Measurements from ENCODE around the gene LRRIQ1. TPM values are rescaled to one million over a fixed set of nuclear protein-coding genes. Genes with fewer than 3 reads are reported as not detected.

Gene LRRIQ1
- total and polyA plus RNA-seq, 2 donors (not counting 1 experiment from before 2014, with no cell fraction given) = not detected

DNA sequence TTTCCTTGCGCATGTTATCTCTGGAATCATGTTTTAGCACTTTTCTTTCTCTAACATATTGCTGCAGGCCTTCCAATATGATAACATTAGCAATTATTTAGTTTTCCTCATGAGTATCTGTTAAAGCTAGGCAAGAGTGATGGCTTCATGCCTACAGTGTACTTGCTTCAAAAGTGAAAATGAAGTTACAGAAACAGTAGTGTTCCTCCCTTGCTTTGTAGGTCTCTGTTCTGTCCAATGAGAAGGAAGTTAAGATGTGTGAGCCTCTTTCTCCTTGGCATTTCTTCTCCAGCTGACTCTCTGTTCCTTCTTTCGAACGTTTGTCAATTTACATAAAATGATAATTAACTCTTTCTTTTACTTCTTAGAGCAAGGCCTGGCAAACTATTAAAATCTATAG is 22.2 kb downstream of the LRRIQ1 start:
- Histone ChIP-seq H3K79me2 (ENCODE audit: control insufficient read depth, insufficient read depth, low read length) (no peaks in the 10 kb centered on the region), H3K4me3 (ENCODE audit: control extremely low read depth in 1 of 5, extremely low read depth in 1 of 5, insufficient read depth in 1 of 5, low read depth in 2 of 5, low read length in 4 of 5) (no peak overlapping the region), H3K4me2 (replicated peaks; ENCODE audit: low read depth, low read length, poor library complexity, severe bottlenecking) (peak overlapping the region; percentile 18), H3K36me3 (replicated peaks in 1 of 2; ENCODE audit: control extremely low read depth in 1 of 2, control insufficient read depth in 1 of 2, extremely low read depth in 1 of 2, insufficient read depth in 2 of 2, low read length in 1 of 2) (no peaks in the 10 kb centered on the region), H3K27ac (ENCODE audit: low read length in 2 of 2) (no peak overlapping the region), H3K4me1 (ENCODE audit: control insufficient read depth in 2 of 2, insufficient read depth in 2 of 2, low read length in 2 of 2) (peaks cover 0 to 27% of the 10 kb centered on the region in 2 donors), H3K27me3 (replicated peaks in 1 of 4; ENCODE audit: control extremely low read depth in 1 of 4, control insufficient read depth in 3 of 4, insufficient read depth in 4 of 4, low read length in 3 of 4) (no peaks in the 10 kb centered on the region), H3K9me3 (ENCODE audit: control extremely low read depth in 1 of 3, control insufficient read depth in 2 of 3, insufficient read depth in 1 of 3, low read length in 2 of 3) (no peaks in the 10 kb centered on the region), H4K20me1 (ENCODE audit: control insufficient read depth, insufficient read depth, low read length, poor library complexity, severe bottlenecking) (no peaks in the 10 kb centered on the region), H3K9ac (ENCODE audit: low read length) (no peak overlapping the region), H2AFZ (ENCODE audit: insufficient read depth, low read depth, low read length, poor library complexity, severe bottlenecking) (peak overlapping the region; percentile 14)
- DNase-seq (peak; percentile 4), ATAC-seq (ENCODE audit: low read depth) (no peak)
- intact Hi-C loops (cut with micrococcal nuclease) = no loop called here
- CTCF ChIA-PET = interaction anchor here (1.0 to 2.6 kb wide), 4 partner anchors 9 to 186 kb away, joined by 3 to 7 read pairs (median 4); no protein-coding TSS in a partner anchor
- H3K9me3 Mint-ChIP-seq (ENCODE audit: insufficient read depth) = no peaks in the 10 kb centered on the region
- no peak overlapping the region for H3K27ac Mint-ChIP-seq
- no peak overlapping the region for H3K4me3 Mint-ChIP-seq
- POLR2A ChIA-PET = no interaction called here
- peaks cover 21% of the 10 kb centered on the region for H3K4me1 Mint-ChIP-seq
- WGBS (ENCODE audit: insufficient coverage) = no CpG with 5 or more reads among the region's 3 CpGs
- TF ChIP-seq, protein P1, sequence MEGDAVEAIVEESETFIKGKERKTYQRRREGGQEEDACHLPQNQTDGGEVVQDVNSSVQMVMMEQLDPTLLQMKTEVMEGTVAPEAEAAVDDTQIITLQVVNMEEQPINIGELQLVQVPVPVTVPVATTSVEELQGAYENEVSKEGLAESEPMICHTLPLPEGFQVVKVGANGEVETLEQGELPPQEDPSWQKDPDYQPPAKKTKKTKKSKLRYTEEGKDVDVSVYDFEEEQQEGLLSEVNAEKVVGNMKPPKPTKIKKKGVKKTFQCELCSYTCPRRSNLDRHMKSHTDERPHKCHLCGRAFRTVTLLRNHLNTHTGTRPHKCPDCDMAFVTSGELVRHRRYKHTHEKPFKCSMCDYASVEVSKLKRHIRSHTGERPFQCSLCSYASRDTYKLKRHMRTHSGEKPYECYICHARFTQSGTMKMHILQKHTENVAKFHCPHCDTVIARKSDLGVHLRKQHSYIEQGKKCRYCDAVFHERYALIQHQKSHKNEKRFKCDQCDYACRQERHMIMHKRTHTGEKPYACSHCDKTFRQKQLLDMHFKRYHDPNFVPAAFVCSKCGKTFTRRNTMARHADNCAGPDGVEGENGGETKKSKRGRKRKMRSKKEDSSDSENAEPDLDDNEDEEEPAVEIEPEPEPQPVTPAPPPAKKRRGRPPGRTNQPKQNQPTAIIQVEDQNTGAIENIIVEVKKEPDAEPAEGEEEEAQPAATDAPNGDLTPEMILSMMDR (IDR thresholded peaks at IDR 0.05) = no peak
- no peak for TF ChIP-seq EZH2 (IDR thresholded peaks at IDR 0.05; ENCODE audit: borderline replicate concordance, insufficient read depth, low read depth, low read length, poor library complexity, severe bottlenecking)
- H3K27me3 Mint-ChIP-seq = peaks cover 3% of the 10 kb centered on the region

DNA sequence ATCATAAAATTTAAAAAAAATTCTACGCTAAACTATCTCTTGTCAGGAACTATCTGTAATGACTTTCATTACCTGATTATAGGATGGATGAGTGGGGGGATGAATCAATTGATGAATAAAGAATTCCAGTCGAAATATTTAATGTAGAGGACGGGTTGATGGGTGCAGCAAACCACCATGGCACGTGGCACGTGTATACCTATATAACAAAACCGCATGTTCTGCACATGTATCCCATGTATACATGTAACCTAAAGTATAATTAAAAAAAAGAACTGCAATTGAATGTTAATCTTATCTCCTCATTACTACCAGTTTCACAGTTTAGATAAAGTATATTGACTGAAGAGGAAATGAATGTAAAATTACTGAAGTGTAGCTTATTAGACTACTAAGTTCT is 23.4 kb downstream of the LRRIQ1 start:
- Histone ChIP-seq H2AFZ (ENCODE audit: insufficient read depth, low read depth, low read length, poor library complexity, severe bottlenecking) (no peak overlapping the region), H3K79me2 (ENCODE audit: control insufficient read depth, insufficient read depth, low read length) (no peaks in the 10 kb centered on the region), H4K20me1 (ENCODE audit: control insufficient read depth, insufficient read depth, low read length, poor library complexity, severe bottlenecking) (no peaks in the 10 kb centered on the region), H3K9me3 (ENCODE audit: control extremely low read depth in 1 of 3, control insufficient read depth in 2 of 3, insufficient read depth in 1 of 3, low read length in 2 of 3) (no peaks in the 10 kb centered on the region), H3K4me3 (ENCODE audit: control extremely low read depth in 1 of 5, extremely low read depth in 1 of 5, insufficient read depth in 1 of 5, low read depth in 2 of 5, low read length in 4 of 5) (no peak overlapping the region), H3K4me1 (ENCODE audit: control insufficient read depth in 2 of 2, insufficient read depth in 2 of 2, low read length in 2 of 2) (peaks cover 0 to 27% of the 10 kb centered on the region in 2 donors), H3K4me2 (replicated peaks; ENCODE audit: low read depth, low read length, poor library complexity, severe bottlenecking) (peak overlapping the region; percentile 51), H3K9ac (ENCODE audit: low read length) (no peak overlapping the region), H3K27me3 (replicated peaks in 1 of 4; ENCODE audit: control extremely low read depth in 1 of 4, control insufficient read depth in 3 of 4, insufficient read depth in 4 of 4, low read length in 3 of 4) (no peaks in the 10 kb centered on the region), H3K27ac (ENCODE audit: low read length in 2 of 2) (no peak overlapping the region), H3K36me3 (replicated peaks in 1 of 2; ENCODE audit: control extremely low read depth in 1 of 2, control insufficient read depth in 1 of 2, extremely low read depth in 1 of 2, insufficient read depth in 2 of 2, low read length in 1 of 2) (no peaks in the 10 kb centered on the region)
- POLR2A ChIA-PET = no interaction called here
- TF ChIP-seq EZH2 (IDR thresholded peaks at IDR 0.05; ENCODE audit: borderline replicate concordance, insufficient read depth, low read depth, low read length, poor library complexity, severe bottlenecking) = no peak
- TF ChIP-seq, protein P1 (IDR thresholded peaks at IDR 0.05) = no peak
- intact Hi-C loops (cut with micrococcal nuclease) = no loop called here
- DNase-seq = no peak
- 60% methylated on average over 1 of the region's 6 CpGs for WGBS (ENCODE audit: insufficient coverage)
- Mint-ChIP-seq H3K27me3 (peaks cover 3% of the 10 kb centered on the region), H3K4me3 (no peak overlapping the region), H3K4me1 (peaks cover 21% of the 10 kb centered on the region), H3K9me3 (ENCODE audit: insufficient read depth) (no peaks in the 10 kb centered on the region), H3K27ac (no peak overlapping the region)
- ATAC-seq (ENCODE audit: low read depth) = no peak
- CTCF ChIA-PET = interaction anchor here (0.7 to 1.1 kb wide), 2 partner anchors 10 to 12 kb away, joined by 3 read pairs; no protein-coding TSS in a partner anchor
